ENCODE measurements around the gene PPP1R1B.

The PPP1R1B gene

DNA sequence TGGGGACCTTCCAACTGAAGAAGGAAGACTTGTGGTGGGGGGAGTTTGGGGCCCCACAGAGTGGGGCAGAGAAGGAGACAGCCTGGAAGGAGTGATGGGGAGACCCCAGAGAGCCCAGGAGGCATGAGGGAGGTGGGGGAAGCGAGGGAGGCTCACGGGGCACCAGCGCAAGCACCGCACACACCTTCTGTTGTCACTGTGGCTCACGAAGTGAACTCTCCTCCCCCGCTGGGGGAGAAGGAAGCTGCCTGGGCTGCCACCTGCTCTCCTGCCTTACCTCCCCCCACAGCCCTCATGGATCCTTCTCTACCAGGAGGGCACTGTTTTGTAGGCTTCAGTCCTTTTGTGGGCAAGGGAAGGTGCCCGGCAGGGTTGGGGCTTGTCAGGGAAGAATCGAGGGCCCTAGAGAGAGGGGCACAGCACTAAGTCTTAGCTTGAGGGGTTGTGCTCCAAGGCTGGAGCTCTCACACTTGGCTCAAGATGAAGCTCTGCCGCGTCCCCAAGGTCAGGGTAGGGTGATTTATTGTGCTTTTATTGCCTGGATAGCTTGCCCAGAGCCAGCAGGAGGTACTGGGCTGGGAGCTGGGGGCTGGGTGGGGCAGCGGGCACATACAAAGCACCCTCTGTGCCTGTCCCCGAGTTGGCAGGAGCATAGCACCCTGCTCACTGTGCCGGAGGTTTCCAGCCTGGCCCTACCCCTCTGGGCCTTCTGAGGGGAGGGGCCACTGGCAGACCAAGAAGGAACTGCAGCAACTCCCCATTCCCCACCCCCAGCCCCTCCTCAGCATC lies 5.6 kb downstream of the PPP1R1B start:
- DNase-seq (ENCODE audit: low read depth in 2 of 2): no peak

DNA sequence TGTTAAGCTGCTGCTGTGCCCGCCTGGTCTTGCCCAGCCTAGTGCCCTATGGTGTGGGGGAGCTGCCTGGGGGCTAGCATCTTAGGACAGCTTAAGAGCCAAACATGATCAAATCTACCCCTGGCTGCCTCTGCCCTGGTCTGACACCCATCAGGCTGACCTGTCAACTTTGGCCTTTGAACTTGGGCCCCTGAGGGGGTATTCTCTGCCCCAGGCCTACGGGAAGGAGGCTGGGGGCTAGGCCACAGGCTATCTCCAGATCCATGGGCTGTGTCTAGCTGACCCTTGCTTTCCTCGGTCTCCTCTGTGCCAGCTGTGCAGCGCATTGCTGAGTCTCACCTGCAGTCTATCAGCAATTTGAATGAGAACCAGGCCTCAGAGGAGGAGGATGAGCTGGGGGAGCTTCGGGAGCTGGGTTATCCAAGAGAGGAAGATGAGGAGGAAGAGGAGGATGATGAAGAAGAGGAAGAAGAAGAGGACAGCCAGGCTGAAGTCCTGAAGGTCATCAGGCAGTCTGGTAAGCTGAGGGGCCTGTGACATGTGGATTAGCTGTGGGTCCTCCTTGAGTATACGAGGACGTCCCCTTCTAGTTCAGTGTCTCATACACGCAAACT lies 6.9 kb downstream of the PPP1R1B start:
- DNase-seq (ENCODE audit: low read depth in 2 of 2): no peak

DNA sequence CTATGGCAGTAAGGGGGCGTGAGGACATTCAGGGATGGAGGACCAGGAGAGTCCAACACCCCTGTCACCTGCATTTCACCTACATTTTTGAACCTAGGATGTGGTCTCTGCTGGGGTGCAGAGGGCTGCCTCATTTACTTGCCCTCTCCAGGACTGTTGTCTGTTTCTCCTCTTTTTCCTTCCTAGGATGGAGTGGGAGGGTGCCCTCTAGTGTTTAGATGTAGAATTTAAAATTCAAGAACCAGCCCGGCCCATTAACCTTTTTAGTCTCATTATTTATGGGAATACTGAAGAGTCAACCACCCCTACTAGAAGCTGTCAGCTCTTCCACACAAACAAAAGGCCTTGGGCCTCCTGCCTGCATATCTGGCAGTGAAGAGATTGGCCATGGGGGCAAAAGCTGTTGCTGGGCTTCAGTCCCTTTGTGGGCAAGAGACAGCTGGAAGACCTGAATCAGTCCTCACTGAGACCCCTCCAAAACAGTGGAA lies 7.7 kb downstream of the PPP1R1B start:
- peak in 1 of 2 experiments; percentile 6 for DNase-seq (ENCODE audit: low read depth in 2 of 2)

DNA sequence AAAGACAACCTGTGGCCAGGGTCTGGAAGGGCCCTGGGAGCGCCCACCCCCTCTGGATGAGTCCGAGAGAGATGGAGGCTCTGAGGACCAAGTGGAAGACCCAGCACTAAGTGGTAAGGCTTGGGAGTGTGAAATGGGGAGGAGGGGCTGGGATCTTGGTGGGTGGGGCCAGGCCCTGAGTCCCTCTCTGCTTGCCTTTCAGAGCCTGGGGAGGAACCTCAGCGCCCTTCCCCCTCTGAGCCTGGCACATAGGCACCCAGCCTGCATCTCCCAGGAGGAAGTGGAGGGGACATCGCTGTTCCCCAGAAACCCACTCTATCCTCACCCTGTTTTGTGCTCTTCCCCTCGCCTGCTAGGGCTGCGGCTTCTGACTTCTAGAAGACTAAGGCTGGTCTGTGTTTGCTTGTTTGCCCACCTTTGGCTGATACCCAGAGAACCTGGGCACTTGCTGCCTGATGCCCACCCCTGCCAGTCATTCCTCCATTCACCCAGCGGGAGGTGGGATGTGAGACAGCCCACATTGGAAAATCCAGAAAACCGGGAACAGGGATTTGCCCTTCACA lies 8.9 kb downstream of the PPP1R1B start:
- DNase-seq (ENCODE audit: low read depth in 2 of 2): no peak

DNA sequence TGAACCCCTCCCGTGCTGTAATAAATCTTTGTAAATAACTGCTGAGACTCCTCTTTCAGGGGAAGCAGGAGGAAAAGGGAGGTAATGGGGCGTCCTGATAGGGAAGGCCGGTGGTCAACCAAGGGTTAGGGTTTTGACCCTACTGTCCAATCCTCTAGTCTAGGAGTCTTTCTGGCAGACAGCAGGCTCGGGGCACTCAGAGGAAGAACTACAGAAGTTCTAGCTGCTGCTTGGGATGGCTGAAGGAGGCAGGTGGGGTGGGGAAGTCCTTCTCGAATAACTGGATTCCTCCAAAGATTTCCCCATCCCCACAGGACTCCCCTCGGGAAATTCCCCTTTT lies 9.8 kb downstream of the PPP1R1B start:
- DNase-seq (ENCODE audit: low read depth in 2 of 2): no peak

DNA sequence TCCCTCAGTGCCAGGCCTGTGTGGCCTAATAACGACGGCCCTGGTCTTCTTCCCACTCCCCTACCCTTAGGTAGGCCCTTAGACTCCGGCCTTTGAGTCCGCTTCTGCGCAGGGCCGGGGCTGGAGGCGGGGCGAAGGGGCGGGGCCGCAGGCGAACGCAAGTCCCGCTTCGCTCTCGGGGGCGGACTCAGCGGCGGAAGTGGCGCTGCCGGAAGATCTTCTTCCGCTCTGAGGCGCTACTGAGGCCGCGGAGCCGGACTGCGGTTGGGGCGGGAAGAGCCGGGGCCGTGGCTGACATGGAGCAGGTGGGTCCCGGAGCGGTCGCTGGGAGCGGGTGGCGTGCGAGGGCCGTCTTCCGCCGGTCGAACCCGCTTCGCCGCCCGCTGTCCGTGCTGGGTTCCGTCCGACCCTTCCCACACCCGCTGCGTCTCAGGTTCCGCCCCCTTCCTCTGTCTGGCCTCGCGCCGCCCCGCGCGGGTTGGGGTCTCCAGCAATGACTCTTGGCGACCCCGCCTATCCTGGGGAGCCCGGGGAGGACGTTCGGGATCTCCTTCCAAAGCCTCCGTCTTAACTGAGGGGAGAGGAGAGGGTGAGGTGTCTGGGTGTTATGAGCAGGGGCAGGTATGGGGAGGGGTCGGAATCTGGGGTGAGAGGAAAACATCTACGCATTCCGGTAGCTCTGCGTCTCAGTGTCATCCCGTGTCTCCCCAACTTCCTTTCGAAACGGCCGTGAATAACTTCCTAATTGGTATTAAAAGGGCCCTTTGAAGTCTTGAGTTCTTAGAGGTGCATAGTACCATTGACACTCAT lies 10.4 kb downstream of the PPP1R1B start, which contains the start of gene STARD3:
STARD3 (plus strand) TSS at position 218 of the 810 bp plus-strand sequence. CDS start 16,388 bp downstream, outside the sequence.
- peak; percentile 45 to 53 for DNase-seq (ENCODE audit: low read depth in 2 of 2)

DNA sequence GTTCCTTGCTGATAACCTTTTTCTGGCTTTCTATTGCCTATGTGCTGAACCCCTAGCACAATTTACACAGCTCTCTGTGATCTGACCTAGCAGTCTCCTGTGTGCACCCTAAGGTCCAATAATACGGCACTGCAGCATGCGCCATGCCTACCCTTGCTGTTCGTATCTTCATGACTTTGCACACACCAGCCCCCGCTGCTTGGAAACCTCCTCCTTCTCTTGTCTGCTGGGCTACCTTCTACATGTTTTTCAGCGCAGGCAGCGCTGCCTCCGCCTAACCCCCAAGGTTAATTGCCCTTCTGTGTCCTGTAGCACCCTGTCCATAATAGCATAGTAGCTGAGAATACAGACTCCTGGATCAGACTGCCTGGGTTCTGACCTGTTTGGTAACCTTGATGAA lies 11.6 kb downstream of the PPP1R1B start:
- no peak for DNase-seq (ENCODE audit: low read depth in 2 of 2)

DNA sequence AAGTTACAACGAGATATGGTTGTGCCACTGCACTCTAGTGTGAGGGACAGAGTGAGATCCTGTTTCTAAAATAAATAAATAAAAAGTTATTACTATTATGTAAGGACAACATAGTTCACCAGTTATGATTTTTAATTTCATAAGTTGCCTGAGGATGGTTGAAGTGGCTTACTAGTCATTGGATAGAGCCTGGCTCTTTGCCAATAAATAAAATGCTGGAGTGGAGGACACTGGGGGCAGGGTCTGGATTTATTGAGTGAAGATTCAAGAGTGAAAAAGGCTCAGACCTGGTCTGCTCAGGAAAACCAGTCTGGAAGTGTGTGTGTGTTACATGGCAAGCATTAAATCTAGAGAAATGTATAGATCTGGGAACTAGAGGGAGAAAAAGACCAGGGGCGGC lies 12.3 kb downstream of the PPP1R1B start:
- DNase-seq (ENCODE audit: low read depth in 2 of 2): no peak

DNA sequence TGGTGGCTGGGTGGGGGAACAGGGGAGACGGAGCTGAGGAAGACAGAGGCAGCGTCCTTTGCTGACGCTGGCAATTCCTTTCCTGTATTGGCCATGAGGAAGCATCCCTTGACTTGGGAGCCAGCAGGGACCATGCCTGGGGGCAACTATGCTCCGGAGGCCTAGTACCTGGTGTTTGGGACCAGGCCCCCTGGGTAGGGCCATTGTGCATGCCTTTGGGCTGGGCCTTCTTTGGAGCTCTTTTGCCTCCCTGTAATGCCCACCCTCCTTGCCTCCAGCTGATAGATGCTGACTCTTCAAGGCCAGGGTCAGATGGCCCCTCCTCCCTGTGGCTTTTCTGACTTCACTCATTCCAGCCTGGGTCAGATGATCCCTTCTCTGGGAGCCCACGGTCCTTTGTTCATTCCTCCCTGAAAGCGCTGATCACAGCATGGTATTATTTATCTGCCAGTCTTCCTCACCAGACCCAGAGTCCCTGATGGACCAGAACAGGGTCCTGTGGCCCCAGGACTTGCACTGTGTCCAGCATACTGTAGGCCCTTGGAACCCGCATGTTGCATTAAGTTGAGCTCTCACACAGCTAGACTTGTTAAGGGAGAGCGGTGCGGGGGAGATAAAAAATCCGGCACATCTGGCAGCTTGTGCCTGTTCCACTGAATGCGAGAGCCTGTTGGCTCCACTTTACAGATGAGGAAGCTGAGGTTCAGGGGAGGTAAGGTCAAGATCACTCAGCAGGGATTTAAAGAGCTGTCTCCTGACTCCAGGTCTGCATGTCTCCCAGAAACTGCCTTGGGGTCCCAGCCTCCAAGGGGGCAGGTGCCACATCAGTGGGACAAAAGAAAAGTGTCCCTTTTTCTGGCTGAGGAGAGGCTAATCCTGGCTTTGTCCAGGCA lies 13.1 kb downstream of the PPP1R1B start:
- no peak for DNase-seq (ENCODE audit: low read depth in 2 of 2)

DNA sequence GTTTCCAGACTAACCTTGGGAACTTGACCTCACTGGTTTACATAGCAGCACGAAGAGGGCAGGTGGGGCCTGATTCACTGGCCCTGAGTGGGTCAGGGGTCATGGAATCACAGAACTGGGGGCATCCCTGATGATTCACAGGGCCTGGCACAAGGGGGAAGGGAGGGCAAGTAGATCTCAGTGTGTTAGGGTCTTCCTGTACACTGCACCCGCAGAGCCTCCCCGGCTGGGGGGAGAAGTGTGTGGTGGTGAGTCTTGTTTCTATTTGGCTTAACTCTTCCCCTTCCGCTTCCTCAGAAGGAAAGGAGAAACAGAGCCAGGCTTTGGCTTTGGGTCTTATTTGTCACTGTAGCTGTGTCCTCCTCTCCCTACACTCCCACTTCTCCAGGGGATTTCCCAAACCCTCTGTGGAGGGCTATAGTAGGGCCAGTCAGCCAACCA lies 13.9 kb downstream of the PPP1R1B start:
- DNase-seq (ENCODE audit: low read depth in 2 of 2): no peak

DNA sequence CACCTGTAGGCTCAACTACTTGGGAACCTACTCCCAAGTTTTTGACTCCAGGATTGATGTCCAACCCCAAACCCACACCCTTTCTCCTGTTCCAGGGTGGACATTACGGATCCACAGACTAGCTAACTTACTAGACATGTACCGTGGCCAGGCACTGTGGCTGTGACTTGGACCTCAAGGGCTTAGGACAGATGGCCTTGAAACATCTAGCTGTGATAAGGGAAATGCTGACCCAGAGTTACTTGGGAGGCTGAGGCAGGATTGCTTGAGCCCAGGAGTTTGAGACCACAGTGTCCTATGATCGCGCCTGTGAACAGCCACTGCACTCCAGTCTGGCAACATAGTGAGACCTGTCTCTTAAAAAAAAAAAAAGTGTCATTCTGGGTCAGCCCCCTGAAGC lies 14.3 kb downstream of the PPP1R1B start:
- DNase-seq (ENCODE audit: low read depth in 2 of 2): no peak

DNA sequence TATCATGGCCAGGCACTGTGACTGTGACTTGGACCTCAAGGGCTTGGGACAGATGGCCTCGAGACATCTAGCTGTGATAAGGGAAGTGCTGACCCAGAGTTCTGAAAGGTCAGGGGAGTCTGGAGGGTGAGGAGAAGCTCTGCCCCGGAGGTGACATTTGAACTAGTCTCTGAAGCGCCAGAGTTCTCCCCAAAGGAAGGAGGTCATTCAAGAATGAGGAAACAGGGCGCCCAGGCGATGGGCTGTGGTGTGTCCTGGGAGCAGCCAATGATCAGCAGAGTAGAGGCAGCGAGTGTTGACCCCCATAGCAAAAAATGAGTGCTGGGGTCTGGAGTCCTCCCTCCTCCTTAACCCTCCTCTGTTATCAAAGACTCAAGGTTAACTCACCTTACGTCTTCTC lies 15.1 kb downstream of the PPP1R1B start:
- DNase-seq (ENCODE audit: low read depth in 2 of 2): no peak

DNA sequence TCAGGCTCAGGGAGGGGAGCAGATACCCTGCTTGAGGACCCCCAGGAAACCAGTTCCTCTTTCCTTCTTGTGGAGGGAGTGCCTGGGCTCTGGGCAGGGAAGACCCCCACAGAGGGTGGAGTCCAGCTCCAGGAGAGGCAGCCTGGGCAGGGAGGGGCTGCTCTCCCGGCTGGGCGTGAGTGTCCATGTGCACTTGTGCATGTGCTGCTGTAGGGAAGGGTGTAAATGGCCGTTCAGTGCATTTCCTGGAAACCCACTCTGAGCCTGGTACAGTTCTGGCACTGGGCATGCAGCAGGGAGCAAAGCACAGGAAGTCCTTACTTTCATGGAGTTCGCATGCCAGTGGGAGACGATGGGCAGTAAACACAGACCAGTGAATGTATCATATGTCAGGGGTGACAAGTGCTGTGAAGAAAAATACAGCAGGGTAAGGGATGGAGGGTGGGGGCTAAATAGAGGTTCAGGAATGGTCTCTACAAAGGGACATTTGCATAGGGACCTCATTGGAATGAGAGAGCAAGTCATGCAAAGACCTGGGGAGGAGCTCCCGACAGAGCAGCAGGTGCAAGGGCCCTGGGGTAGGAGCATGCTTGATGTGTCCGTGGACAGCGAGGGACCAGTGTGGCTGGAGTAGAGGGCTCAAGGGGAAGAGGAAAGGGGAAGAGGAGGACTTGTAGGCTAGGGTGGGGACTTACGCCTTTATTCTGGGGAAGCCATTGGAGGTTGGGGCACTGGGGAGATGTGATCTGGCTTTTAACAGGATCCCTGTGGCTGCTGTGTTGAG lies 15.7 kb downstream of the PPP1R1B start:
- no peak for DNase-seq (ENCODE audit: low read depth in 2 of 2)

DNA sequence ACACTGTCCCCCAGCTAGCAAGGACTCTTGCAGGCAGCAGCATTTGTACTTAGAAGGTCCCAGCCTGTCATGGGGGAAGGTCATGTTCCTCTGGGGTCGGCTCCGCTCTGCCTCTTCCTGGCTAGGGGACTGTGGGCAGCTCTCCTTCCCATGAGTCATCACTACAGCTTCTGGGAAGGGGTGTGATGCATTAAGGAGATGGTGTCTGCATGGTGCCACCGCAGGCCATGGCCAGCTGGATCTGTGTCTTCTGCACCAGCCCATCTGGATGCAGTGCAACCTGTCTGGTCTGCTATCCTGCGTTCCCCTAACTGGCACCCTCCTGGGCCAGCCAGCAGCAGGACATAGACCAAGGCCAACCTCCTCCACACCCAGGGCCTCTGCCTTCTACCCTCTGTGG lies 16.5 kb downstream of the PPP1R1B start:
- no peak for DNase-seq (ENCODE audit: low read depth in 2 of 2)

DNA sequence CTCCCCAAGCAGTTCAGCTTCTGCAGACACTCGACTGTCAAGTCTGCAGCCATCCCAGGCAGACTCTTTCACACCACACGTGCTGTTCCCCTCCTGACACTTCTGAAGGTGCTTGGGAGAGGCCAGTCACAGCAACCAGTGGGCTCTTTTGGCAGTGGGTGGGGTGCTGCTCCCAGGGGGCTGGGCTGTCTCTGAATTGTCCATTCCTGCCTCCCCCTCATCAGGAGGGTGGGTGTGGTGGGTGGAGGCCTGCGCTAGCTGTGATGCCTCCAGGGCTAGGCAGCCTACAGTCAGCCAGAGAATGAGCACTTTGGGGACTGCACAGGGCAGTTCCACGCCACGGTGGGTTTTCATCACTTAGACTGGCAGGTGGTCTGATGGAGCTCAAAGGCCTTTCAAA lies 20.5 kb downstream of the PPP1R1B start:
- no peak for DNase-seq (ENCODE audit: low read depth in 2 of 2)

DNA sequence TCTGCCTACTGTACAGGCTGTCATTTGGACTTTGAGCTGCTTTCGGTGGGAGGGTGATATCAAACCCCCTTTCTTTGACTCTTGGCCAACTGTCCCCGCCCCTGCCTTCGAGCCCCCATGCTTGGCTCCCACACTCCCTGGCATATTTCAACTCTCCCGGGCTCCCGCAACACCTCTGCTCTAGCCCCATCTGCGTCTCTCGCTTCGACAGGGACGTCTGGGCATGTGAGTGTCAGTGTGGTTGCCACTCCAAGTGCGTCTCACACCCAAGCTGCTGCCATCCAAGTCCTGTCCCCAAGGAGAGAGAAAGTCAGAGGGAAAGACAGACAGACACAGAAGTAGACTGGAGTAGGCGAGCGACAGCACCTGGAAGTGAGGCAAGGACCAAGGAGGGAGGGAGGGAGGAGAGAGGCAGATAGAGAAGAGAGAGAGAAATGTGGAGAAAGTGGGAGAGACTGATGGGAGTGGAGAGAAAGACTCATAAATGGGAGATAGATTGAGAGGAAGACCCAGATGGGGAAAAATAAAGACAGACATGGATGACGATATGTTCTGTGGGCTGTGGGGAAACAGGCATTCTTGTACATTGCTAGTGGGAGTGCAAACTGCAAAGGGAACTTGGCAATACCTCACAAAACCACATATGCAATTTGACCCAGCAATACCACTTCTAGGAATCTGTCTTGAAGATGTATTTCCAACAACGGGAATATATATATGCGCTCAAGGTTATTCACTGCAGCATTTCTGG lies 22.0 kb downstream of the PPP1R1B start:
- peak; percentile 54 to 59 for DNase-seq (ENCODE audit: low read depth in 2 of 2)

DNA sequence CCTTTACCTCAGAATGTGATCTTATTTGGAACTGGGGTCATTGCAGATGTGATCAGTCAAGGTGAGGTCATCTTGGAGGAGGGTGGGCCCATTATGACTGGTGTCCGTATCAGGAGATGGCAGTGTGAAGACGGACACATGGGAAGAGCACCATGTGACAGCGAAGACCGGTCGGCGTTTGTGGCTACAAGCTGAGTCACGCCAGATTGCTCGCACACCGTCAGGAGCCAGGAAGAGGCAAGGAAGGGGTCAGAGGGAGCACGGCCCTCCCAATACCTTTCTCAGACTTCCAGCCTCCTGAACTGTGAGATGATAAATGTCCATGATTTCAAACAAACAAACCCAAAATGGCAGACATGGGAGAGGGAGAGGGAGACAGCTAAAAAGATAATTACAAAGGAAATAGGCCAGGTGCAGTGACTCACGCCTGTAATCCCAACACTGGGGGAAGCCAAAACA lies 23.4 kb downstream of the PPP1R1B start:
- no peak for DNase-seq (ENCODE audit: low read depth in 2 of 2)

DNA sequence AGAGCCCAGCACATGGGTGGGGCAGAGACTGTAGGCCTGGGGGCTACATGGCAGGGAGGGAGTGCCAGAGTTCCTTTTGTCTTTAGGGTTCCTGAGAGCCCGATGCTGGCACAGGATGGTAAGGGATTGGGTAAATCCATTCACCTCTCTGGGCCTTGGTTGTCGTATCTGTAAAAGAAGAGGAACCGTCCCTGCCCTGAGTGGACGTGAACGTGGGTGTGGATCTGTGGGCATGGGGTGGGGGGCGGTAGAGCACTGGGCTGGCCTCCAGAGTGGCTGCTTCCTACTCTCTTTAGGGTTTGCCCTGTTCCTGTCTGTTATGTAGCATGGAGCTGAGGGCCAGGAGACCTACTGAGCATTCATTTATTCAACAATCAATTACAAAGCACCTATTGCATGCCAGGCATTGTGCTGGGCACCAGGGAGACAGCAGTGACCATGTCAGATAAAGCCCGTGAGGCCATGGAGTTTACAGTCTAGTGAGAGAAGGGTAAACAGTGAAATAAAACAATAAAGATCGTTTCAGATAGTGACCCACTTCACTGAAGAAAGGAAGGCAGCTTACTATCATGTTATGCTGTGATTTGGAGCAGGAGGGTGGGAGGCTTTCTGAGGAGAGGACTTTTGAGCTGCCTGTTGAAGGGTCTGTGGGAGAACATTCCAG lies 25.3 kb downstream of the PPP1R1B start:
- DNase-seq (ENCODE audit: low read depth in 2 of 2): no peak

Data from fibroblast of skin of left biceps (primary cell).